Duodenal mucosa (tissue), 2 donors: ENCODE data around the gene PPFIBP1.

Experiments
- H3K27ac ChIP-seq: one replicate; pipeline ENCODE4 v1.7.0; 2013; ENCODE audit warnings: low read depth, low read length
- H3K27me3 ChIP-seq, 2 donors: one replicate each; pipeline ENCODE4 v1.7.0; 2013; ENCODE audit warnings: low read length in 2 of 2, control low read depth in 1 of 2; ENCODE audit not compliant: insufficient read depth in 2 of 2, control insufficient read depth in 1 of 2
- H3K36me3 ChIP-seq, 2 donors: one replicate each; pipeline ENCODE4 v1.7.0; 2013; ENCODE audit warnings: low read length in 2 of 2, control low read depth in 1 of 2; ENCODE audit not compliant: insufficient read depth in 2 of 2, control insufficient read depth in 1 of 2
- H3K4me1 ChIP-seq, 2 donors: one replicate each; pipeline ENCODE4 v1.7.0; 2013; ENCODE audit warnings: low read length in 2 of 2, control low read depth in 1 of 2; ENCODE audit not compliant: insufficient read depth in 2 of 2, control insufficient read depth in 1 of 2
- H3K4me3 ChIP-seq, 2 donors: one replicate each; pipeline ENCODE4 v1.7.0; 2013; ENCODE audit warnings: low read length in 2 of 2, low read depth in 1 of 2
- H3K9ac ChIP-seq, 2 donors: one replicate each; pipeline ENCODE4 v1.7.0; 2013; ENCODE audit warnings: low read length in 2 of 2, low read depth in 1 of 2
- H3K9me3 ChIP-seq, 2 donors: one replicate each; pipeline ENCODE4 v1.7.0; 2013; ENCODE audit warnings: low read length in 2 of 2, control low read depth in 1 of 2; ENCODE audit not compliant: control insufficient read depth in 1 of 2

The PPFIBP1 gene

DNA sequence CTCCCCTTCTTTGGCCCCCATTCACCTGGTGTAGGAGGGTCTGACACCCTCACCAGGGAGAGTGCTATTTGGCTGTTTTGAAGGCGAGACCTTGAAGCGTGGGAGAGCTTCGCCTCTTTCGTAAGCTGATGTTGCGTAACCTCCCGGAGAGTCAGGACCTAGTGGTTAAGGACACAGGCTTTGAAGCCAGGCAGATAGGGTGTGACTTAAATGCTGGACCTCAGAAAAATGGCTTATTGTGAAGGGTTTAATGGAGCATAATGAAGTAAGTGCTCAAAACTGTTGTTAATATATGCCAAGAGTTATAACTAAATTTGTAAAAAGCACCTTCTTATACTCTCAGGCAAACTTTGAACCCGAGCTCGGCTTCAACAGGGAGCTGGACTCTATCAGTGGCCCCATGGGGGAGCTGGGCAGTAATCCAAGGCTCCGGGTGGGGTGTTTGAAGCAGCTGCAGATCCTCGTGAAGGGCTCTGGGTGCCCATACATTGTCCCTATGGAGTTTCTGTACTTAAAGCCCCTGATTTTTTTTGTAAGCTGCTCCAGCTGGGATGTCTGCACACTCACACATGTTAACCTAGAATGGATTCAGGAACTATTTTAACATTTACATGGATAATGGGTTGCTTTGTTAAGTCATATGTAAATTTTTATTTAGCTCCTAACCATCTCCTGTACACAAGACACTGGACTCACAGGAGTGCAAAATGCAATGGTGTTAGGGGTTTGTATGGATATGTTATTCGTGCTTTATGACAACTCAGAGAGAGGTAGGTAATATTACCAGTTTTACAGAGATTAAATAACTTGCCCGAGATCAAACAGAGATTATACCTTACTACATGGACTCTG lies 26.0 kb downstream of the PPFIBP1 start:
- Histone ChIP-seq H3K4me1 (peaks cover 17 to 28% of the 10 kb centered on the region in 2 donors), H3K36me3 (no peaks in the 10 kb centered on the region), H3K27ac (peak overlapping the region; percentile 6), H3K9ac (no peak overlapping the region), H3K27me3 (no peaks in the 10 kb centered on the region), H3K9me3 (no peaks in the 10 kb centered on the region), H3K4me3 (peak overlapping the region; percentile 36 to 40)

DNA sequence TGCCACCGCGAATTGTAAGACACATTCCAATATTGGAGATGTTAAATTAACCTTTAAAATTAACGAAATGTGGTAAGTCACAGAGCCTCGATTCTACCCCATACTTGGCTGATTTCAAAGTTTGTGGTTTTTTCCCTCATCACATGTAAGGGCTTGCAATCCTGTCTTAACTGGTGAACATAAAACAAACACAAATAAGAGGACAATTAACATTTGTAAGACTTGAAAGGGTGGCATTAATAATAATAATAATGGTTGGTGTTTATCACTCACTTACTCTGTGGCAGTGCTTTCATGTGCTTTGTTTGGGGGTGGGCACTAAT lies 26.6 kb downstream of the PPFIBP1 start:
- Histone ChIP-seq H3K9ac (no peak overlapping the region), H3K4me1 (peaks cover 17 to 28% of the 10 kb centered on the region in 2 donors), H3K27ac (no peak overlapping the region), H3K36me3 (no peaks in the 10 kb centered on the region), H3K4me3 (peak overlapping the region in 1 of 2 donors; percentile 40), H3K27me3 (no peaks in the 10 kb centered on the region), H3K9me3 (no peaks in the 10 kb centered on the region)

DNA sequence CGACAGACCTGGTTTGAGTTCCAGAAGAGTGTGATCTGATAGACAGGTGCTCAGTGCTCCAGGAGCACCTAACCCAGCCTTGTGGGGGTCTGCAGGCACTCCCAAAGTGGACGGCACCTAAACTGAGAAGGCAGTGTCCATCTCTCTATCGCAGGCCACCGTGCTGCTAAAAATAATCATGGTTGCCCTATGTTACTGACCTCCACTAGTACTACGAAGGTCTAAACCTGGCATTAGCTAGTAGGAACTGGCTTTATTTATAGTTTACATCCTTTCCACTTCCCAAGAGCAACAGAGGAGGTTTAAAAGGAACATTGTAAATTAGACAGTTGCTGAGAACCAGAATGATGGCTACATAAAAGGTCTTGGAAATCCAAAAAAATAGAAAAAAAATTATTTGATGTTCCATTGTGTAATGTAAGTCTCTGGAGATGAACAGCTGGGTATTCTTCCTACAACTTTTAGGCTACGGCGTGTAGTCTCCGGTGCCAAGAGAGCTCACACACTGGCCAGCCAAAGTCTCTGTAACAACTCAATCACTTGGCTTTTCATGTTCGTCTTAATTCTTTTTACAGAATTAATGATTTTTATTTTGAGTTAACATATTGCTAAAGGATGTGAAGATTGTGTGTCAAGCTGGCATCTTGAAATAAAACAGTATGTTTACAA lies 27.3 kb downstream of the PPFIBP1 start:
- H3K9me3 ChIP-seq = no peaks in the 10 kb centered on the region
- no peak overlapping the region for H3K27ac ChIP-seq
- no peaks in the 10 kb centered on the region for H3K36me3 ChIP-seq
- no peak overlapping the region for H3K9ac ChIP-seq
- H3K27me3 ChIP-seq = no peaks in the 10 kb centered on the region
- no peak overlapping the region for H3K4me3 ChIP-seq
- peaks cover 17 to 28% of the 10 kb centered on the region in 2 donors for H3K4me1 ChIP-seq

DNA sequence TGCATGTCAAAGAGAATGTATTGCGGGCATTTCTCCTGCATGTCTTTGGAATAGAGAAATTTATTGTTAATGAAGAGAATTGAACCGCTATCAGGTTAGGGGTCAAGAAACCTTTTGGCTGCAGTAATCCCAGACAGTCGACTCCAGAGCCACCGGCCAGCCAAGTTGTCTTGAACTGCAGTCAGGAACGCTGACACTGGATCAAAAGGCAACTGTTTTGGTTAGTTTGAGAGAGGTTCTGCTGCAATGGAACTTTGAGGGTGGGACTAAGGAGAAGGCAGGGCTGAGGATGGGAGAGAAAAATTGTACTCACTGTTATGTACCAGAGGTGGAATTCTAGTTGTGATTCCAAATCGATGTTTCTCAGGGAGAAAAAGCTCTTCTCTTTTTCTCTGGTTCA lies 28.2 kb downstream of the PPFIBP1 start:
- H3K27ac ChIP-seq = no peak overlapping the region
- H3K9ac ChIP-seq = no peak overlapping the region
- H3K4me1 ChIP-seq = peaks cover 17 to 28% of the 10 kb centered on the region in 2 donors
- no peaks in the 10 kb centered on the region for H3K9me3 ChIP-seq
- H3K27me3 ChIP-seq = no peaks in the 10 kb centered on the region
- H3K4me3 ChIP-seq = no peak overlapping the region
- no peaks in the 10 kb centered on the region for H3K36me3 ChIP-seq

DNA sequence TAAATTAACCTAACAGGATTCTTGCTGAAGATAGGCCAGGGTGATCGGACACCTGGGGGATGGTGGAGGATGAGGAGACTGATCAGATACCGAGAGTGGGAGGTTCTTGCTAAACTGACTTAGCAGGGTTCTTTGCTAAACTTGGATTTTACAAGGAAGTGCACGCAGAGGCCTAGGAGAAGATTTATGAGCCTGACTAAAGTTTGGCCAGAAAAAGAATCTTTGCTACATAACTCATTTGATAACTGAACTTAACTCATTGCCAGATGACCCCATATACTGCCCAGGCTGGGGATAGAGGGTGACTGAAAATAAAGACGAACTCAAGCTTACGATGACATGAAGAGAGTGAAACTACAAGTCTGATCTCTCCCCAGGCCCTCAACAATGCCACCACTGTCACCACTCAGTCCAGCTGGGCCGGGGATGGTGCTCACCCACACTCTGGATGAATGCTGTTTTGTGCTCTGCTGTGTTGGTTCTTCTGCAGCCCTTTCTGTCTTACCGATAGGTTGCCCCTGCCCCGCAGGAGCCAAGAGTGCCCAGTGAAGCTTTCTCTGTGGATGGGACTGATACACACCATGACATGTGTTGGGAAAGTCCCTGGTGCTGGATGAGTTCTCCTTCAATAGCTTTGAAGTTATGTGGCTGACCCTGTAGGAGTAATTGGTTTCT lies 29.0 kb downstream of the PPFIBP1 start:
- Histone ChIP-seq H3K27me3 (no peaks in the 10 kb centered on the region), H3K27ac (no peak overlapping the region), H3K9me3 (no peaks in the 10 kb centered on the region), H3K36me3 (no peaks in the 10 kb centered on the region), H3K4me3 (no peak overlapping the region), H3K4me1 (peaks cover 17 to 28% of the 10 kb centered on the region in 2 donors), H3K9ac (no peak overlapping the region)

DNA sequence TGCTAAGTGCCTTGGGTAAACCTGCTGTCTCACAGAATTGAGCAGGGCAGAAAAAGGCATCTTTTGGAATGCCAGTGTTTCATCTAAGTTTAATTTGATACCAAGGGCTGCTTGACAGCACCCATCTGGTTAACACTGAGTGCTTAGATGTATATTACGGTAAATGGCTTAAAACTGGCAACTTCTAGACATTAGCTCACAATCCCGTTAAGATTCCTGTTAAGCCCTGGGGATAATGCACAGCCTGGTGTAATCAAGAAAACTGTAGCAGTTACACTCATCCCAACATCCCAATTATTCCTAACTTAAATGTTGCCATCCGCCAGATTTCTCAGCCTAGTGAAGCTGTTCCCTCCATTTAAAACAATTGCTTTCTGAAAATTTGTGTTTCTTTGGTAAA lies 29.9 kb downstream of the PPFIBP1 start:
- Histone ChIP-seq H3K36me3 (no peaks in the 10 kb centered on the region), H3K27ac (no peak overlapping the region), H3K4me3 (no peak overlapping the region), H3K9ac (no peak overlapping the region), H3K4me1 (peaks cover 12 to 22% of the 10 kb centered on the region in 2 donors), H3K27me3 (no peaks in the 10 kb centered on the region), H3K9me3 (no peaks in the 10 kb centered on the region)

DNA sequence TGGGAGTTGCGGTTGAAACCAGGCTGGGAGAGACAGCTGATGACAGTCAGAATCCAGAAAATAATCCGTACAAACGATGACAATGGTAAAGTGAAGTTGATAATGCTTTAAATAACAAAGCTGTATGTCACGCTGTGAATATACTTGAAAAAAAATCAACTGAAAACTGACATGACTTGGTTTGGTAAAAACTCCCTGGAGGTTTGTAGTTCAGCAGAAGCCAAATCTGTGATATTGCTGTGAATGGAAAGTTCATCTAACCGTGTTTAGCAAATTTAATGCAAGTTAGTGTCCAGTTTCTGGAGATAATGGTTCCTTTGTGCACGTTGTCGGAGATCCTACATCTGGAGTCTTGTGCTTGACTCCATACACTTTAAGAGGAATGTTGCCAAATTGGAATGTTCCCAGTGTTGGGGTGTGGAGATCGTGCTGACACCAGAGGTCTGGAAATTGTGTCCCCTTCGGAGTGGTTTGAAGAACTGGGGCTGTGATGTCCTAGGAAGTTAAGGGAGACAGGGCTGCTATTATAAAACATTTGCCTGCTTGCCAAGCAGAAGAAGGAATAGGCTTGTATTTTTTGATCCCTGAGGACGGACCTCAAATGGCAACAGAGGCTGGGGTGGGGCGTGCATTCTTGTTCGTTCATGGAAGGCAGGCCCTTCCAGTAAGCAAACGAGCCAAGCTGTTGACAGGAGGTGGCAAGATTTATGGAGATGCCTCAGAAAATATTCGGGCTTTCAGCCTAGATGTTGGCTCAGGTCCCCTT lies 30.6 kb downstream of the PPFIBP1 start:
- Histone ChIP-seq H3K27ac (no peak overlapping the region), H3K36me3 (no peaks in the 10 kb centered on the region), H3K4me3 (no peak overlapping the region), H3K4me1 (peaks cover 9 to 16% of the 10 kb centered on the region in 2 donors), H3K27me3 (no peaks in the 10 kb centered on the region), H3K9me3 (no peaks in the 10 kb centered on the region), H3K9ac (no peak overlapping the region)

DNA sequence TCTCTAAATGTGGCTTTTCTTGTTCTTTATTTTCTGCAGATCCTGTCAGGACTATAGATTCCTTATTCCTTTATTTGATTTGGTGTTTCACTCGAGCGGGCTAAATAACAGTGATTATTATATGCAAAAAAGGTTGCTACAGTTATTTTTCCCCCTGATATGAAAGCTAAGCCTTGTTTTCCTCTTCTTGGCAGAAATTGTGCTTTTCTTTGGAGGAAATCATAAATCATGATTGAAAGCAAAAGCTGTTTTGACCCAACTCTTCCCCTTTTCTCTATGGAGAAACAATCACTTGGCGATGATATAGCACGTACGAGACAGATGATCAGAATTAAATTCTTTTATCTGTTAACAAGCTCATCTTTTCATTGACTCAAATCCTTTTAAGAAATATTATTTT lies 31.4 kb downstream of the PPFIBP1 start:
- Histone ChIP-seq H3K9me3 (no peaks in the 10 kb centered on the region), H3K4me3 (no peak overlapping the region), H3K9ac (no peak overlapping the region), H3K27me3 (no peaks in the 10 kb centered on the region), H3K36me3 (no peaks in the 10 kb centered on the region), H3K27ac (no peak overlapping the region), H3K4me1 (peaks cover 3 to 9% of the 10 kb centered on the region in 2 donors)

DNA sequence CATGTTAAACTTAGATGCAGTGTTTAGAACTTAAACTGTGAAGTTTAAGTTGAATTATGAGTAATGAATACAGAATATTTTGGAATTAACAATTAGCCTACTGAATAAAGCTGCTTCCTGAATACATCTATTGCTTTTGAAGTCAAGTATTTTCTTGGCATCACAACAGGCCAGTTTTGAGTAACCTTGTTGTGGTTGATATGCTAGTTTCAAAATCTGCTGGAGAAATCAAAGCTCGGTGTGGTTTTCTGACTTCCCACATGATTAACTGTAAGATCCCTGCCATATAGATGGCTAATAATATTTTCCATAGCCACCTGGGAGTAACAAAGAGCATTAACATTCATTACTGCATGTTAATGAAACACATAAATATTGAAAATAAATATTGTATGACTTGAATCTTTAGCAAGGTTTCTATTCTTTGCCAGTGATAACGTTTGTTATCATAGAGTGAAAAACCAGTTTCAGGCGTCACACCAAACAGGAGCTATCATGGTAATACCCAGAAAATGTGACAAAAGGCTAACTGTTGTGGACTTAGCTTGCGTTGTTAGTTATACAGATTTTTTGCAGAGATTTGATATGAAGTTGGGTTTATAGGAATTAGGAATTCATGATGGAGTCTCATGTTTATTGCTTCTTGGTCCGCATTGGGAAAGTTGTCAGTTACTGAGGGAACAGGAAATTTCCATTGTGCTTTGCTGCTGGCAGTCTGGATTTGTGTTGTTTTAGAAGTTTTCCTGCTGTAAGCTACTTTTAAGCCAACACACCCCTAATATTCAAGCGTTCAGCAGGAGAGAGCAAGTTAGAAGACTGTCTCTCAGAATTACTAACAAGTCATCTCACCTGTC lies 32.1 kb downstream of the PPFIBP1 start:
- no peaks in the 10 kb centered on the region for H3K27me3 ChIP-seq
- no peak overlapping the region for H3K27ac ChIP-seq
- no peaks in the 10 kb centered on the region for H3K9me3 ChIP-seq
- no peak overlapping the region for H3K4me3 ChIP-seq
- H3K4me1 ChIP-seq = peaks cover 0 to 4% of the 10 kb centered on the region in 2 donors
- no peaks in the 10 kb centered on the region for H3K36me3 ChIP-seq
- no peak overlapping the region for H3K9ac ChIP-seq
